Iris pigment epithelial cell (primary cell): Measurements from ENCODE around the gene TSPOAP1.
A peak's percentile ranks its signal among the peaks of the same experiment; 100 is the strongest.
"Not testable (repeated sequence)": the region's sequence is repeated elsewhere in the genome, so short reads cannot be mapped to it uniquely, and the experiment has no call there.

Source experiments
- DNase-seq: peaks from one replicate; pipeline ENCODE4 v3.0.0-alpha.2; 2011; ENCODE audit warnings: low read depth

Gene TSPOAP1

GRCh38 chr17:58360296-58361063, 31.9 kb upstream of the TSPOAP1 start:
- no peak for DNase-seq

- DNase-seq, result no peak
Observed at GRCh38 chr17:58358408-58359172, 30.0 kb upstream of the TSPOAP1 start.

GRCh38 chr17:58357312-58358297, 29.0 kb upstream of the TSPOAP1 start:
- DNase-seq, result no peak

DNA sequence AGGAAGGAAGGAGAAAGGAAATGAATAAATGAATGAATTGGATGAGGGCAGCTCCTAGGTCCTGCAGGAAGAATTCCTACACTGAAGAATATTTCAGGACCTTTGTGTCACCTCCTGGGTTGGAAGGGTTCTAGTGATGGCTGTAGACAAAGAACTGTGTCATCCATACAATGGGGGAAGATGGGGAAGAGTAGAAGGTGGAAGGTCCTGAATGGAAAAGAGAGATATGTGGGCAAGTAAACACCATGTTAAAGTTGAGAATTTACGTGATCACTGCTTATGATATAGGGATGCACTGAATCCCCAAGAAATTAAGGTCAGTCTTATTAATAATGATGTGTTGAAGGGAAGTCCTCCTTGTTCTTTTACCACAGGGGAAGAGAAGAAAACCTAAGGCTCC, 27.6 kb upstream of the TSPOAP1 start:
- no peak for DNase-seq

DNA sequence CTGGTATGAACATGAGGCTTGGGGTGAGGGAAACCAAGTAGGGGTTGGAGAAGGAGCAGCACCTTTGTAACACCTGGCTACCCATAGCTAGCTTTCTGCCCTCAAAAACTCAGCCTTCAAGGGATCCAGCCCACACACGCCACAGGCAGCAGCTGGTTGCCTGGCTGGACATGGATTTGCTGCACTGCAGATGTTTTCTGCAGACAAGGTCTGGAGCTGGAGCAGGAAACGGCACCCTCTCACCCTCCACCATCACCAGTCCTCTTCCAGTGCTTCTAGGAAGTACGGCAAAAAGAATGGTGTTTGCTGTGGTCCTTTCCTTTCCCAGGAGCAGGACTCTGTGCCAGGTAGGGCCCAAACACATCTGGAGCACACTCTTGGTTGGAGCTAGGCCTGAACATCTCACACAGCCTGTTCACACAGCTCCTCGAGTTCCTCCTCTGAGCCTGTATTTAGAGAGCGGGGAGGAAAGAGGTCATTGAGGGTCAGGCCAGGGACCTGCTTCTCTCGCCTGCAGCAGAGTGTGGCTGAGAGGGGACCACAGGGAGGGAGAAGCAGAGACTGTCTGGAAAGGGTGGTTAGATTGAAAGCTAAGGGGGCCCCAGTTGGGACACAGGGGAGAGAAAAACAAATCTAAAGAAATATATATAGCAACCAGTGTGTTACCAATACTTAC, 26.1 kb upstream of the TSPOAP1 start:
- DNase-seq, result no peak

- DNase-seq, result no peak
Observed at GRCh38 chr17:58353389-58353825, 24.8 kb upstream of the TSPOAP1 start.

GRCh38 chr17:58352596-58353388, 24.2 kb upstream of the TSPOAP1 start:
- DNase-seq, result peak; percentile 51

DNA sequence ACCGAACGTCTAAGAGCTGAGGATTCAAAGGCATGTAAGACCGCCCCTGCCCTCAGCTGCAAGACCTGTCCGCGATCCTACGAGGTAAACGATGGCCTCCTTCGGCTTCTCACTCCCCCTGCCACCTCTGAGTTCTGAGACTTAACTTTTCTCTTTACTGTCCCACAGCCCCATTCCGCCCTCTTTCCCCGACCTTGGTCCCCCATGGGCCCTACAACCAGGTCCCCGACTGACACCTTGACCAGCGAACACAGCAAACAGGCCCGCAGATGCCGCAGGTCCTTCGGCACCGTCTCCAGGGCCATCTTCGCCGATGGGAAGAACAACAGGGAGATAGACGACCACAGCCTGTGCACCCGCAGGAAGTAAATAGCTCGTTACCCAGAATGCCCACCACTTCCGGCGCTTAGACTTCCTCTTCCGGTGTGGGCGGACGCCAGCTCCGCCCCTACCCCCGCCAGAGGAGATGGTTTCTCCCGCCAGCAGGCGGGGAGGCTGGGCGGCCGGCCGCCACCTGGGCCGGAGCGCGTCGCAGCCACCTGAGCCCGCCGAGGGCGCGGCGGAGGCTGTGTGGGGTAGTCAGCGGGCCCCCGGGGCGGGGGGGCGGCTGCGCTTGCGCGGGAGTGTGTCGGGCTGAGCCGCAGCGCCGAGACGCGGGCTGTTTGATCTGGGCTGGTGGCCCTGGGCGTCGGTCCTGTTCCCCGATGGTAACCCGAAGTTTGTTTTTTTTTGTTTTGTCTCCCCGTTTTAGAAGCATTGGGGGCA, 23.4 kb upstream of the TSPOAP1 start, which contains the start of gene SUPT4H1:
SUPT4H1 (minus strand) TSS at position 371 of the 765 bp plus-strand sequence; CDS start at position 305, 66 bp downstream.
- peak; percentile 93 for DNase-seq

DNA sequence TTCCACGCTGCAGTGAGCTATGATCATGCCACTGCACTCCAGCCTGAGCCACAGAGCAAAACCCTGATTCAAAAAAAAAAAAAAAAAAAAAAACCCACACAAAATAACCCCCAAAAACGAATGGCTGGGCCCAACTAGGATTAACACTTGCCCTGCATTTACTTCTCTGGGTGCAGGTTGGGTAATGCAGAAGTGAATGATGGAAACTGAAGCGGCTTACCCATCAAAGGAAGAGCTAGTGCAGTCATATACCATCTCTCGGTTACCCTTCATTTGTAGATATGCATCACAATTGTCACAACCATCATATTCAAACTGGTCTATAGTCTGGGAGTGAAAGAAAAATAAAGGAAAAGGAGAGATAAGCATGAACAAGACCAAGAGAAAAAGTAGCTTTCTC, 22.6 kb upstream of the TSPOAP1 start:
- no peak for DNase-seq

DNA sequence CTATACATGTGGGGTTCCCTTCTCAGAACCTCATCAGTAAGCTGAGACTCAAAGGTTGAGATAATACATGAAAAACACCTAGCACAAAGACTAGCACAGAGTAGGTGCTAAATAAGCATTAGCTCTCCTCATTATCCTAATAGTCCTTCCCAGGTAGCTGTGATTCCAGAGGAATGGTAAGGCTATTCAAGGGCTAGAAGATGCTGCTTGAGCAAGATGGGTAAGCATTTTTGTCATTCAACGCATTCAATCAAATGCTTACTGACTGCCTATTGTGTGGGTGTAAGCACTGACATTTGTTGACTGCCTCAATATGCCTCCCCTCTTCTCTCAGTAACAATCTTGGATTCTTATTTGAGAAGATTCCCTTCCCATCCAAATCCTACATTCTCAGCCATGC, 19.4 kb upstream of the TSPOAP1 start:
- no peak for DNase-seq

- DNase-seq, result no peak
Observed at GRCh38 chr17:58345500-58345899, 16.9 kb upstream of the TSPOAP1 start.

DNA sequence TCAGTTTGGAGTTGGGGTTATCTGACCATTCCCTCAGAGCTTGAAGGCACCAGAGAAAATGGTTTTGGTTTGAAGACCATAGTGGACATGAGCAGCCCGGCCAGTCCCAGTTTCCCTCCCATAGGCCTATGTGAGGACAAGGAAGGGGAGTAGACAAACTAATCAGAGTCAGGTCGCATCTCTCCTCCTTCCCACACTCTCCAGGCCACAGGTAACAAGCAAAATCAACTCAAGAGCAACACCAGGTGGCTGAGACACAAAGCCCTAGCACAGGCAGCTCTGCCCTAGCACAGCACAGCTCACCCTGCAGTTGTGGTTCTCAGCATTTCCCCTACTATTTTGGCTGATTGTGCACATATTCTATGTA, 16.2 kb upstream of the TSPOAP1 start:
- no peak for DNase-seq

GRCh38 chr17:58344047-58344790, 15.6 kb upstream of the TSPOAP1 start:
- peak; percentile 47 for DNase-seq

DNA sequence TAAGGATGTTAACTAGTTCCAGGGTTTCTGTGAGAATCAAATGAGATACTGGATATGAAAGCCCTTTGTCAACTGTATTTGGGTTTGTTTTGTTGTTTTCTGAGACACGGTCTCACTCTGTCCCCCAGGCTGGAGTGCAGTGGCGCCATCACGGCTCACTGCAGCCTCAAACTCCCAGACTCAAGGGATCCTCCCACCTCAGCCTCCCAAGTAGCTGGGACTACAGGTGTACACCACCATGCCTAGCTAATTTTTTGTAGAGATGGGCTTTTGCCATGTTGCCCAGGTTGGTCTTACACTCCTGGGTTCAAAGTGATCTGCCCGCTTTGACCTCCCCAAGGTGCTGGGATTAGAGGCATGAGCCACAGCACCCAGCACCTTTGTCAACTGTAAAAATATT, 14.5 kb upstream of the TSPOAP1 start:
- DNase-seq, result no peak

DNA sequence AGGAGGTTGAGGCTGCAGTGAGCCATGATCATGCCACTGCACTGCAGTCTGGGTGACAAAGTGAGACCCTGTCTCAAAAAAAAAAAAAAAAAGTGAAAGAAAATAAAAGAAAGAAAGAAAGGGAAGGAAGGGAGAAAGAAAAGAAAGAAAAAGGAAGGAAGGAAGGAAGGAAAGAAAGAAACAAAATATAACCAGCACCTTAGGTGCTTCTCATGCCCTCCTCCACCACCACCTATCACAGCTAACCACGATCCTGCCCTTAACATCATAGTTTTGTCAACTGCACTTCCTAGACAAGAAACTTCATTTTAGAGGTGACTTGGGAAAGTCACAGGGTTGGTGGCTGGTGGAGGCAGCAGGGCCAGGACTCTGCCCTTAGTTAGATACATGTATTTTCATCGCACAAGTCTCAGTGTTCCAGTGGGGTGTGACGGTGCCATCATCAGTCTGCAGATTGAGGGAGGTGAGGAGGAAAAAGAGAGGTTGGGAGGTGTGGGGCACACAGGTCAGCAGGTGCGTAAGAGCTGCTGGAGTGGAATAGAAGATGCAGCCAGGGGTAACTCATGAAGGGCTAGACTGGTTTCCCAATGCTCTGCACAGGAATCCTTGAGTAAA, 13.4 kb upstream of the TSPOAP1 start:
- no peak for DNase-seq

DNA sequence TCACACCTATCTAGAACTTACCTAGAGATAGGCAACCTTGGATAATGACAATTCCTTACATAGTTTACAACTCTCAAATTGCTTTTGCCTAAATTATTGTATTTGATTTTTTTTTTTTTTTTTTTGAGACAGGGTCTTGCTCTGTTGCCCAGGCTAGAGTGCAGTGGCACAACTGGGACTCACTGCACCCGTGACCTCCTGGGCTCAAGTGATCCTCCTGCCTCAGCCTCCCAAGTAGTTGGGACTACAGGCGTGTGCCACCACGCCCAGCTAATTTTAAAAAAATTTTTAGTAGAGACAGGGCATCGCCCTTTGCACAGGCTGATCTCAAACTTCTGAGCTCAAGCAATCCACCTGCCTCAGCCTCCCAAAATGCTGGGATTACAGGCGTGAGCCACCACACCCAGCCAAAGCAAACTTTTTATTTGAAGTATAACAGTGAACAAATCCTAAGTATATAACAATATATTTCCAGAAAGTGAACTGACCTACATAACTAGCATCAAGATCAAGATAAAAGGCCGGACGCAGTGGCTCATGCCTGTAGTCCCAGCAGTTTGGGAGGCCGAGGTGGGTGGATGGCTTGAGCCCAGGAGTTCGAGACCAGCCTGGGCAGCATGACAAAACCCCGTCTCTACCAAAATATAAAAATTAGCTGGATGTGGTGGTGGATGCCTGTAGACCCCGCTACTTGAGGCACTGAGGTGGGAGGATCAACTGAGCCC, 12.7 kb upstream of the TSPOAP1 start:
- not testable (repeated sequence) for DNase-seq

- DNase-seq, result no peak
Observed at GRCh38 chr17:58340405-58340876, 11.8 kb upstream of the TSPOAP1 start.
